Neural progenitor cell (in vitro differentiated cells): ENCODE measurements around the gene MED16. TPM values are rescaled to one million over a fixed set of nuclear protein-coding genes. Genes with fewer than 3 reads are reported as not detected.
A peak's percentile ranks its signal among the peaks of the same experiment; 100 is the strongest.

ENCODE experiments used
- DNase-seq: peaks from one replicate; pipeline ENCODE4 v3.0.0-alpha.2; 2016; ENCODE audit warnings: low spot score
- H2AFZ ChIP-seq: fragments of 200-600 bp; sonication (generic); replicated peaks from 2 replicates; pipeline ENCODE4 v1.6.1; 2016; ENCODE audit warnings: antibody characterized with exemption
- H3F3A ChIP-seq: fragments of 200-600 bp; sonication (generic); 2 replicates; pipeline ENCODE4 v1.6.1; 2016; ENCODE audit warnings: antibody characterized with exemption, low read depth
- H3K27ac ChIP-seq: fragments of 200-600 bp; sonication (generic); 2 replicates; pipeline ENCODE4 v1.5.1; 2016; ENCODE audit warnings: mild to moderate bottlenecking
- H3K27me3 ChIP-seq: fragments of 200-600 bp; sonication (generic); 2 replicates; pipeline ENCODE4 v1.6.1; 2016; ENCODE audit warnings: mild to moderate bottlenecking, moderate library complexity
- H3K36me3 ChIP-seq: fragments of 200-600 bp; sonication (generic); 2 replicates; pipeline ENCODE4 v1.5.1; 2016
- H3K4me1 ChIP-seq: fragments of 200-600 bp; sonication (generic); 2 replicates; pipeline ENCODE4 v1.6.1; 2016; ENCODE audit warnings: mixed run types
- H3K4me2 ChIP-seq: fragments of 200-600 bp; sonication (generic); 2 replicates; pipeline ENCODE4 v1.6.1; 2016
- H3K4me3 ChIP-seq: fragments of 200-600 bp; sonication (generic); 2 replicates; pipeline ENCODE4 v1.5.1; 2016
- H3K79me2 ChIP-seq: fragments of 200-600 bp; sonication (generic); 2 replicates; pipeline ENCODE4 v1.6.1; 2016; ENCODE audit warnings: low read depth
- H3K9ac ChIP-seq: fragments of 200-600 bp; sonication (generic); 2 replicates; pipeline ENCODE4 v1.6.1; 2016
- H3K9me3 ChIP-seq: fragments of 200-600 bp; sonication (generic); 2 replicates; pipeline ENCODE4 v1.5.1; 2016; ENCODE audit warnings: low read depth
- H4K20me1 ChIP-seq: fragments of 200-600 bp; sonication (generic); 2 replicates; pipeline ENCODE4 v1.6.1; 2016; ENCODE audit warnings: low read depth
- H3K27ac Mint-ChIP-seq: 3 replicates; pipeline ENCODE4 v1.8.0; 2021; ENCODE audit warnings: mixed read lengths
- H3K27me3 Mint-ChIP-seq: 2 replicates; pipeline ENCODE4 v1.8.0; 2022; ENCODE audit warnings: low read depth, mild to moderate bottlenecking, inconsistent platforms, moderate library complexity, mixed read lengths; ENCODE audit not compliant: insufficient read depth
- H3K36me3 Mint-ChIP-seq: 3 replicates; pipeline ENCODE4 v1.8.0; 2021; ENCODE audit warnings: mixed read lengths
- H3K4me1 Mint-ChIP-seq: 3 replicates; pipeline ENCODE4 v1.8.0; 2021; ENCODE audit warnings: mixed read lengths
- H3K4me3 Mint-ChIP-seq: 3 replicates; pipeline ENCODE4 v1.8.0; 2021; ENCODE audit warnings: mild to moderate bottlenecking, moderate library complexity, mixed read lengths
- H3K9me3 Mint-ChIP-seq: 3 replicates; pipeline ENCODE4 v1.8.0; 2020; ENCODE audit warnings: mixed read lengths
- CTCF ChIP-seq: fragments of 200-600 bp; sonication (generic); IDR thresholded peaks from 2 replicates; pipeline ENCODE4 v1.5.1; 2017; ENCODE audit warnings: antibody characterized with exemption, mild to moderate bottlenecking
- EZH2 ChIP-seq: fragments of 200-600 bp; sonication (generic); IDR thresholded peaks from 2 replicates; pipeline ENCODE4 v1.6.1; 2017; ENCODE audit warnings: antibody characterized with exemption, mild to moderate bottlenecking, moderate library complexity
- EZH2phosphoT487 ChIP-seq: fragments of 200-600 bp; sonication (generic); IDR thresholded peaks from 2 replicates; pipeline ENCODE4 v1.6.1; 2017; ENCODE audit warnings: antibody characterized with exemption
- total RNA-seq: library from RNA; depleted of rRNA; stranded (reverse); fragments of >200 nt; gene quantifications from 2 replicates; pipeline ENCODE4 v1.2.3, GENCODE V29; 2015; ENCODE audit warnings: low replicate concordance

Gene MED16
- total RNA-seq, 1 donor from 2014 or later = 14.4 TPM

GRCh38 chr19:871446-872265, 21.3 kb downstream of the MED16 start:
- Histone ChIP-seq H3K4me1 (peaks cover 7% of the 10 kb centered on the region), H3K4me3 (no peak overlapping the region), H3K9me3 (no peaks in the 10 kb centered on the region), H3K36me3 (no peaks in the 10 kb centered on the region), H3F3A (peaks cover 30% of the 10 kb centered on the region), H3K79me2 (no peaks in the 10 kb centered on the region), H3K4me2 (peak overlapping the region; percentile 13), H4K20me1 (peaks cover 20% of the 10 kb centered on the region), H3K27me3 (no peaks in the 10 kb centered on the region), H2AFZ (no peak overlapping the region), H3K27ac (peak overlapping the region; percentile 68), H3K9ac (no peak overlapping the region)
- Mint-ChIP-seq H3K27ac (no peak overlapping the region), H3K36me3 (peaks cover 13% of the 10 kb centered on the region), H3K27me3 (peaks cover 5% of the 10 kb centered on the region), H3K4me1 (peaks cover 7% of the 10 kb centered on the region), H3K4me3 (peak overlapping the region; percentile 53), H3K9me3 (no peaks in the 10 kb centered on the region)
- peak; percentile 75 for DNase-seq
- no peak for TF ChIP-seq EZH2phosphoT487
- no peak for TF ChIP-seq CTCF

DNA sequence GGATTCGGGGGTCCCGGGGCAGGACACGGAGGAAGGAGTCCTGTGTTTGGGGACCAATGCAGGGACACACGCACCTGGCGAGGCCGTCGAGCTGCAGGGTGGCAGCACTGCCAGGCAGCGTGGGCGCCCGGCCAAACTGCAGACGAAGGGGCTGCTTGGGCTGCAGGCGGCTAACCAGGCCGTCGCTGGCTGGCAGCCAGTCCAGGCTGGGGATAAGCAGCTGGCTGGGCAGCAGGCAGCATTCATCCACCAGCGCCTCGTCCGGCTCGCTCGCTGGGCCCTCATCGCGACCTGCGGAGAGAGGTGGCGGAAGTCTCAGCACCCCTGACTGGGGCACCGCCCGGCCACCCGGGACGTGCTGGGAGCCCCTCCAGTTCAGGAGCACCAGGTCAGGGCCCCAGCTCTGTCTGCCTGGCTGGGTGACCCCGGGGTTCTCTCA, 22.0 kb downstream of the MED16 start:
- Histone ChIP-seq H3K4me3 (no peak overlapping the region), H2AFZ (no peak overlapping the region), H3K79me2 (no peaks in the 10 kb centered on the region), H3K9me3 (no peaks in the 10 kb centered on the region), H4K20me1 (peaks cover 21% of the 10 kb centered on the region), H3K27me3 (no peaks in the 10 kb centered on the region), H3K36me3 (no peaks in the 10 kb centered on the region), H3F3A (peaks cover 30% of the 10 kb centered on the region), H3K9ac (no peak overlapping the region), H3K4me2 (no peak overlapping the region), H3K27ac (peak overlapping the region; percentile 53), H3K4me1 (peaks cover 7% of the 10 kb centered on the region)
- no peak for TF ChIP-seq EZH2phosphoT487
- no peak for TF ChIP-seq CTCF
- no peak for TF ChIP-seq EZH2
- peaks cover 5% of the 10 kb centered on the region for H3K27me3 Mint-ChIP-seq
- H3K4me3 Mint-ChIP-seq = no peak overlapping the region
- no peak for DNase-seq
- H3K27ac Mint-ChIP-seq = no peak overlapping the region
- H3K9me3 Mint-ChIP-seq = no peaks in the 10 kb centered on the region
- H3K4me1 Mint-ChIP-seq = peaks cover 7% of the 10 kb centered on the region
- H3K36me3 Mint-ChIP-seq = peaks cover 11% of the 10 kb centered on the region

- Histone ChIP-seq H3K27ac (no peak overlapping the region), H3K4me3 (no peak overlapping the region), H3K9ac (no peak overlapping the region), H2AFZ (no peak overlapping the region), H3K4me2 (no peak overlapping the region), H4K20me1 (peaks cover 24% of the 10 kb centered on the region), H3K79me2 (no peaks in the 10 kb centered on the region), H3F3A (peaks cover 35% of the 10 kb centered on the region), H3K27me3 (no peaks in the 10 kb centered on the region), H3K9me3 (no peaks in the 10 kb centered on the region), H3K36me3 (no peaks in the 10 kb centered on the region), H3K4me1 (peaks cover 7% of the 10 kb centered on the region)
- TF ChIP-seq EZH2phosphoT487 = no peak
- TF ChIP-seq EZH2 = no peak
- TF ChIP-seq CTCF = no peak
- H3K36me3 Mint-ChIP-seq = peaks cover 11% of the 10 kb centered on the region
- peaks cover 10% of the 10 kb centered on the region for H3K4me1 Mint-ChIP-seq
- no peaks in the 10 kb centered on the region for H3K9me3 Mint-ChIP-seq
- H3K27me3 Mint-ChIP-seq = peaks cover 8% of the 10 kb centered on the region
- H3K4me3 Mint-ChIP-seq = no peak overlapping the region
- H3K27ac Mint-ChIP-seq = peak overlapping the region; percentile 59
- DNase-seq = no peak
These were observed 22.7 kb downstream of the MED16 start for GRCh38 chr19:870314-870713.
